GM19351 (cell line): ENCODE measurements around the gene EFNA5.
A peak's percentile ranks its signal among the peaks of the same experiment; 100 is the strongest.

ENCODE experiments used
- ATAC-seq: cut with Tn5 transposase; IDR thresholded peaks from one replicate; pipeline ENCODE4 v1.9.1; 2021; ENCODE audit warnings: mild to moderate bottlenecking, moderate library complexity; ENCODE audit not compliant: unreplicated experiment

Gene EFNA5

GRCh38 chr5:107572715-107573368, 97.9 kb downstream of the EFNA5 start:
- no peak for ATAC-seq

DNA sequence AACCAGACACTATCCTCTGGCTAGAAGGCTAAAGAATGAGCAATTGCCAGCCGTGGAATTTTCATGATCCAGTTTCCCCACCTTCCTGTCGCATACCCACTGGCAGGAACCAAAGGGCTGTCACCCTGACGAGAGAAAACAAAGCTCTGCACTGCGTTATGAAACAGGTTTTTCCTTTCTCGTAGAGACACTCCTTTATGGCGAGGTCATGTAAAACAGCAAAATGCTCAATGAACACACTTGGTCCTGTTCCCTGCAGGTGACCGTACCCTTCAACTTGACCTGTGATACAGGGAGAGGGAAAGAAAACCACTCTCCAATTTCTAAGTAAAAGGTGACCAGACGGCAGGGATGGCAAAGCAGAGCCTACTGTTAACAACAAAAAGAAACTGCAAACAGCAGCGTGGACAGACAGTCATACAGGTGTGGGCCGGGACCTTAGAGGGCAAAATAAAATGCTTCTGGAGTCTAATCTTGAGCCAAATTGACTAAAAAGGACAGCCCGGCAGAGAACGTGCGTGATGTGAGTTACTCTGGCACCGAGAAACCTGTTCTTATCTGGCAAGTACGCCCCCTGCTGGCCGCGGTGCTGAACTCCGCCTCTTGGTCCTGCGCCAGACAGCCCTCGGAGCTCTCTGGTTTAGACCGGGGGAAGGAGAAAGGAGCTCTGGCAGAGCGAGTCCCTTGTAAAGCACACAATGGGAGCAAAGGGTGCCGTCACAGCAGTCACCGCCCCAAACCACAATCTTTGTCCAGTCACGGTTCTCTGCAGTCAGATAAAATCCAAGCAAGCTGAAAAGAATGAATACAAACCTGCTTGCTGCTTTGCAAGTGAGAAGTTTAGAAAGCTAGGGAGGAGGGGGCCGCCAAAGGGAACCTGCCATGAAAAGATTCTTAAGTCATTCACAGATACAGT, 98.9 kb downstream of the EFNA5 start:
- peak; percentile 51 for ATAC-seq

GRCh38 chr5:107570805-107571531, 99.8 kb downstream of the EFNA5 start:
- peak; percentile 74 for ATAC-seq

- no peak for ATAC-seq
Measured at GRCh38 chr5:107570181-107570580, 100.6 kb downstream of the EFNA5 start.

DNA sequence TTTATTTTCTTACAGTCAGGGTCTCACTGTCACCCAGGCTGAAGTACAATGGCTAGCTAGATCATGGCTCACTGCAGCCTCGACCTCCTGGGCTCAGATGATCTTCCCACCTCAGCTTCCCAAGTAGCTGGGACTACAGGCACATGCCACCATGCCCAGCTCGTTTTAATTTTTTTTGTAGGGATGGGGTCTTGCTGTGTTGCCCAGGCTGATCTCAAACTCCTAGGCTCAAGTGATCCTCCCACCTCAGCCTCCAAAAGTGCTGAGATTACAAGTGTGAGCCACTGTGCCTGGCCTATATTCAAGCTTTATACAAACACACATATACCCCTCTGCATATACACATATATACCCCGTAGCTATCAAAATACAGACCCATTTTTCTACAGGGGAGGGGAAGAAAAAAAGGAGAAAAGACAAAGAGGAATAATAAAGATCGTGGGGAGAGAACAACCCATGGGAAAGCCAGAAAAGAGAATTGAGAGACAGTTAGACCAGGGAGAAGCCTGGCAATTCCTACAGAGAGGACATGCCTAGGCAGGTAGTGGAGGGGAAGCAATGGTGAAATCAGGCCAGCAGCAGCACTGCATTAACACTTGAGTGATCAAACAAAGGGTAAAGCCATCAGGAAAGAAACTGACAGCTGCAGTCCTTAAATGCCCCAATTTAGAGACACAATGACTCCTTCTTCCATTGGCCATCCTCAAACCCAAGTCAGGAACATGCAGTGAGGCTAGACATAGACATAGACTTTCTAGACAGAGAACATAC, 102.7 kb downstream of the EFNA5 start:
- no peak for ATAC-seq

DNA sequence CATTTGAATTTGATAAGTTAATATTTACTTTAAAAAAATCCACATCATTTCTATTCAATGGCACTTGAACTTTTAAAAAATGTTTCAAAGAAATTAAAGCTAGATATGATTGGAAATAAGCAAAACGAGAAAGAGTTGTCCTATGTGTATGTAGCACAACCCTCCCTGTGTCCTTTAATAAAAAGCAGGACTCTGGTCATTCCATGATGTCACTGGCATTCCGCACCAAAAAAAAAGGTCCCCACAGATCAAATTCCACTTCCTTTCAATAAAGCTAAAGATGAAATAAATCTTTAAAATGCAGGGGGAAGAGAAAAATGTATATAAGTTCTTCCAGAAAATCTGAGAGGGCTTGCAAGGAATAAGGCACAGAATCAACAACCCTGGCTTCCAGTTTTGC, 103.8 kb downstream of the EFNA5 start:
- ATAC-seq = no peak

- ATAC-seq = no peak
Measured at GRCh38 chr5:107565791-107566767, 104.7 kb downstream of the EFNA5 start.

DNA sequence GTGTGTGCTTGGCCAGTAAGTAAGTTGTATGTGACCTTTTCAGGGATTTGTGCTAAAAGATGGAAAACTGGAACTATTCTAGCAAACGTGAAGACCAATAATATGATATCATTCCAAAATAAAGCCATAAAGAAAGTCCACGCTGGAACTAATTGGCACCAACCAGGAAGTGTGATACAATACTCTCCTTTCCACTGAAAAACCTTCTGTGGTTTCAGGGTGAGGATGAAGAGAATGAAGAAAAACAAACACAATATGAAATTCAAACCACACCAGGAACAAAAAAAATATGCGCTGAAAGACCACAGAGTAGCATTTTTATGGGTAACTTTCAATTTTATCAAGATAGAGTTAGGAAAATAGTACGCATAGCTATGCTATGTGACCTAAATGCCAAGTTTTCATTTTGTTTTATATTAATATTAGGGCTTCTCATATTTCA, 105.8 kb downstream of the EFNA5 start:
- ATAC-seq = no peak

DNA sequence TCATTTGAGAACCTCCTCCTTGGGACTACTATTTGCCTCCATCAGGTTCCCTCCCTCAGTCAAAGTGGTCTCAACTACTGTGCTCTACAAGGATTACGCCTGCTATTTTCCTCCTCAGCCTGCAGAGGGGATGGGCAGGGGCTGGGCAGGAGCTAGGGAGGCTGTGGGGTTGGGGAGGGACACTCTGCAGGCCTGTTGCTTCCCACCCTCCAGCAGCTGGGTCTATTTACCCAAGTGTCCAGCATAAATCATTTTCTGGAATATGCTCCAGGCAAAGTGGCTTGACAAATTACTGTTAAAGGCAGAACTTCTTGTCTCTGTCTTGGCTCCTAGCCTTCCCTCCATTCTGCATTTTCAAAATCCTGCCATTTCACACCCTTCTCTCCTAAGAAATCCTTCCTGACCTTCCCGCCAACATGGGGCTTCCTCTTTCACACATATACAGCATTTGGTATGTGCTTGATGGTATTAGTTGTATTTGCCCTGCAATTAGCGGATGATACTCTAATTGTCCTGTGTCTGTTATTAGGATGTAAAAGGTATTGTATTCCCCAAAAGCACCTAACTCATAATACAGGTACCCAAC, 106.7 kb downstream of the EFNA5 start:
- ATAC-seq = no peak

- no peak for ATAC-seq
Measured at GRCh38 chr5:107560377-107560776, 110.4 kb downstream of the EFNA5 start.

DNA sequence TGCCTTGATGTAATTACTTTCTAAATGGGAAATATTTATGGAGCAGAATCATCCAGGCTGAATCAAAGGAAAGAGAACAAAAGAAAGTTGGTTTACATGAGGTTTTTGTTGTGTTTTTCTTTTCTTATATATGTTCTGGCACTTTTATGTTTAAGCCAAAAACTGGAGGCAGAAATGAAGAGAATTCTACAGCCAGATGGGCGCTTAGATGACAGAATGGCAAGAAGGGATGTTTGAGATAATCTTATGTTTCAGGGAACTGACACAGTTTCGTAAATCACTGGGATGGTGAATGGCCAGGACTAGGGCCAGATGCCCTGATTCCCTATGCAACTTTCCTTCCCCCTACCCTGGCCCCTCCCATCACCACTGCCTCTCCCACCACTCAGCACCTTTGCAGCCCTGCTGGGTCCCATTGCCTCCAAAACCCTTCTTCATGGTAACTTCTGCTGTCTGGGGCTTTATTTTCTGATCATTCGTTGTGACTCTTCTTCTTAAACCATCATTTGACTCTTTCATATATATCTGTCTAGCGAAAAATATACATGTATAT, 111.8 kb downstream of the EFNA5 start:
- ATAC-seq = no peak

GRCh38 chr5:107557051-107557658, 113.6 kb downstream of the EFNA5 start:
- ATAC-seq = no peak

- ATAC-seq = no peak
Measured at GRCh38 chr5:107556575-107556974, 114.2 kb downstream of the EFNA5 start.

DNA sequence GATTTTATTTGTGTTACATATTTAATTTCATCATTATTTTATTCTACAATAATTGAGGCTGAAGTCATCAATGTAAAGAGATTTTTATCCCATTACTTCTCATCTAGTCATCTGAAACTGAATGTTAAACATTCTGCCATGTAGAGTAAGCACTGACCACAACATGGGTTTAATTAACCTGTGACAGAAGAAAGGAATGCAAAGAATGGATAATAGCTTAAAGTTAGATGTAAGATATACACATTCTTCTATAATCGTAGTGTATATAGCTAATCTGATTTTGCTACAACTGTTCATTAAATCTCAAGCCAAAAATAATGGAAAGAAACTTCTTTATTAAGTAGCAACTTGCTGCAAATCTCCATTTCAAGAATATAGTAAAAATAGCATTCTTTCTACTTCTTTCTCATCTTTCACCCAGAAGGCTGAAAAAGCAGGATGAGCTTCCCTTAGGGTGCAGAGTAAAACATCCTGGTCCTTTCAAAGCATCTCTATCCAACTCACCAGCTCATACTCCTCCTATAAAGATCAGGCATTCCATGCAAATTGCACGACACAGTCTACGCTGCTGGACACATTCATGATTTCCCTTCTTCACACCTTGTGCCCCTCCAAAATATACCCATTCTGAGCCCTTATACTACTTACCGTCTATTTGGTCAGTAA, 115.2 kb downstream of the EFNA5 start:
- no peak for ATAC-seq

DNA sequence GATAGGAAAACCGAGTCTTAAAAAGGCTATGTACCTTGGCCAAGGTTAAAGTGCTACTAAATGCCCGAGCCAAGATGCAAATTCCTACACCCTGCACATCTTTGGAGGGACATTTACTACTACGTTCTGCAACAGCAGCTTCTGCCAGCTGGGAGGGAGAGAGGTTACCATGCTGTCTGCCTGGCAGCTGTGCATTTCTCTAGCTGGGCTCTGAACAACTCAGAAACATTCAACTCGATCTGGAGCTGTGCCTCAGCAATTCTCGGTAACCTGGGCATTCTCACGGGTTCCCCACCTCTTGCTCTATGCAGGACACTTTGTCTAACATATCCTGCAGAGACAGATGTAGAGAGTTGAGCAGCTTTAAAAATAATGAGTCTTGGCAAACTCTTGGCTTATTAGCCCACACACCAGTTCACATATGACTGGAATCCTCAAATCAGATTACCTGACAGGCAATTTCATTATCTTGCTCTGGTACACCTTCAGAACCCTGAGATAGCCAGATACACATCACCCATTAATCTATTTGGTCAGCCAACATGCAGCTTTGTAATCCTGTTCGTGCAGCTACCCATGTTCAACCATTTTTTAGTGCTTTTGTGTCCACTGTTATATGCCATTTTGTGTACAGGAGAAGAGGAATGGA, 115.8 kb downstream of the EFNA5 start:
- no peak for ATAC-seq

DNA sequence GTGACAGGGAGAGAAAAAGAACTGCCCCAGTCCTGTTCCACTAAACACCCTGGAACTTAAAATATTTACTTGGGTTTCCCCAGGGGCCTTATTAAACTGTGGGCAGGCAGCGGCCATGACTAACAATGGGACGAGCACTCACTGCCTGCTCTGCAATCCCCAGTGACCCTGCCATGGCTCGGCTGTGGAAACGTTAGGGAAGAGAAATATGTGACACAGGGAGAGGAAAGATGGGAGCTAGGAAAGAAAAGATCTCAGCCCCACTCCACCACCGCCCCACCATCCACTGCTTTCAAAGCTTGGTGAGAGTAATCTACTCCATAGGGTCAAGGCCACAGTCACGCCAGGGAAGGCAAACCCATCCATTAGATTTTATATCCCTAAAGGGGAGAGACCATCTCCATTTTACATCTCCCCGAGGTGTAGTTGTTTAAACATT, 117.6 kb downstream of the EFNA5 start:
- ATAC-seq = no peak

GRCh38 chr5:107551088-107551487, 119.6 kb downstream of the EFNA5 start:
- ATAC-seq = no peak
